Measurements from ENCODE around the gene POC1B. TPM values are rescaled to one million over a fixed set of nuclear protein-coding genes. Genes with fewer than 3 reads are reported as not detected.
A peak's percentile ranks its signal among the peaks of the same experiment; 100 is the strongest.

POC1B gene
- total RNA-seq, 2 donors from 2014 or later, result 10.9 to 32.6 TPM

GRCh38 chr12:89393551-89394121 is 132.2 kb downstream of the POC1B start:
- intact Hi-C loops (cut with DNase I), result no loop called here
- ATAC-seq, result no peak
- H3K4me1 ChIP-seq, result peaks cover 31% of the 10 kb centered on the region

DNA sequence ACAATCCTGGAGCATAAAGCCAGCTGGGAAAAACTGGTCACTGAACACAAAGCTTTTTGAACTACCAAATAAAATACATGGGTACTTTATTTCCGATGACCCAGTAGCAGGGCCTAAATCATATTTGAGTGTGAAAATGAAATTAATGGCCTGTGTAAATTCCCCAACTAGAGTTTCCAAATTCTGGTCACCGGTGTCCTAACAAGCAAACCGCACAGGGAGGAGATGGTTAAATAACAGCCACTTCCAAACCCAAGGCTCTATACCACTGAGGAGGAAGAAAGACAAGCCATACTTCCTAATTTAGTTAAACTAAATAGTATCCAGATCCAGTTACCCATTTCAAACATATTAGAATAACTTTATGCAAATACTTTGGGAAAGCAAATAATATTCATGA is 133.5 kb downstream of the POC1B start:
- Histone ChIP-seq H3K36me3 (replicated peaks in 1 of 2; ENCODE audit: insufficient read depth in 1 of 2, low read depth in 2 of 2) (no peaks in the 10 kb centered on the region), H3K4me1 (peaks cover 31% of the 10 kb centered on the region), H3K27me3 (no peaks in the 10 kb centered on the region), H3K4me3 (no peak overlapping the region), H3K9me3 (no peaks in the 10 kb centered on the region), H3K27ac (no peak overlapping the region)
- TF ChIP-seq POLR2A (IDR thresholded peaks at IDR 0.05), result no peak
- TF ChIP-seq, protein P1, sequence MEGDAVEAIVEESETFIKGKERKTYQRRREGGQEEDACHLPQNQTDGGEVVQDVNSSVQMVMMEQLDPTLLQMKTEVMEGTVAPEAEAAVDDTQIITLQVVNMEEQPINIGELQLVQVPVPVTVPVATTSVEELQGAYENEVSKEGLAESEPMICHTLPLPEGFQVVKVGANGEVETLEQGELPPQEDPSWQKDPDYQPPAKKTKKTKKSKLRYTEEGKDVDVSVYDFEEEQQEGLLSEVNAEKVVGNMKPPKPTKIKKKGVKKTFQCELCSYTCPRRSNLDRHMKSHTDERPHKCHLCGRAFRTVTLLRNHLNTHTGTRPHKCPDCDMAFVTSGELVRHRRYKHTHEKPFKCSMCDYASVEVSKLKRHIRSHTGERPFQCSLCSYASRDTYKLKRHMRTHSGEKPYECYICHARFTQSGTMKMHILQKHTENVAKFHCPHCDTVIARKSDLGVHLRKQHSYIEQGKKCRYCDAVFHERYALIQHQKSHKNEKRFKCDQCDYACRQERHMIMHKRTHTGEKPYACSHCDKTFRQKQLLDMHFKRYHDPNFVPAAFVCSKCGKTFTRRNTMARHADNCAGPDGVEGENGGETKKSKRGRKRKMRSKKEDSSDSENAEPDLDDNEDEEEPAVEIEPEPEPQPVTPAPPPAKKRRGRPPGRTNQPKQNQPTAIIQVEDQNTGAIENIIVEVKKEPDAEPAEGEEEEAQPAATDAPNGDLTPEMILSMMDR (IDR thresholded peaks at IDR 0.05), result no peak
- WGBS, 2 donors, result 88 to 91% methylated on average over 3 of the region's 3 CpGs
- no peak for DNase-seq
- ATAC-seq, result no peak
- intact Hi-C loops (cut with DNase I), result no loop called here

More at GRCh38 chr12:89393551-89394121, 132.2 kb downstream of the POC1B start:
- no peaks in the 10 kb centered on the region for H3K27me3 ChIP-seq
- H3K27ac ChIP-seq, result no peak overlapping the region
- H3K36me3 ChIP-seq (replicated peaks in 1 of 2; ENCODE audit: insufficient read depth in 1 of 2, low read depth in 2 of 2), result no peaks in the 10 kb centered on the region
- H3K9me3 ChIP-seq, result no peaks in the 10 kb centered on the region
- TF ChIP-seq POLR2A (IDR thresholded peaks at IDR 0.05), result no peak
- TF ChIP-seq, protein P1 (IDR thresholded peaks at IDR 0.05), result no peak
- 51 to 65% methylated on average over 3 of the region's 3 CpGs for WGBS, 2 donors
- DNase-seq, result no peak
- no peak overlapping the region for H3K4me3 ChIP-seq

GRCh38 chr12:89391726-89392336 is 134.0 kb downstream of the POC1B start:
- no peaks in the 10 kb centered on the region for H3K9me3 ChIP-seq
- ATAC-seq (no peak), DNase-seq (no peak)
- WGBS, 2 donors, result 70 to 75% methylated on average over 6 of the region's 6 CpGs
- TF ChIP-seq, protein P1 (IDR thresholded peaks at IDR 0.05), result no peak
- TF ChIP-seq POLR2A (IDR thresholded peaks at IDR 0.05), result no peak
- peaks cover 31% of the 10 kb centered on the region for H3K4me1 ChIP-seq
- no peaks in the 10 kb centered on the region for H3K36me3 ChIP-seq (replicated peaks in 1 of 2; ENCODE audit: insufficient read depth in 1 of 2, low read depth in 2 of 2)
- no peak overlapping the region for H3K4me3 ChIP-seq
- intact Hi-C loops (cut with DNase I), result no loop called here
- H3K27ac ChIP-seq, result peak overlapping the region in 1 of 4 donors; percentile 68
- H3K27me3 ChIP-seq, result no peaks in the 10 kb centered on the region

DNA sequence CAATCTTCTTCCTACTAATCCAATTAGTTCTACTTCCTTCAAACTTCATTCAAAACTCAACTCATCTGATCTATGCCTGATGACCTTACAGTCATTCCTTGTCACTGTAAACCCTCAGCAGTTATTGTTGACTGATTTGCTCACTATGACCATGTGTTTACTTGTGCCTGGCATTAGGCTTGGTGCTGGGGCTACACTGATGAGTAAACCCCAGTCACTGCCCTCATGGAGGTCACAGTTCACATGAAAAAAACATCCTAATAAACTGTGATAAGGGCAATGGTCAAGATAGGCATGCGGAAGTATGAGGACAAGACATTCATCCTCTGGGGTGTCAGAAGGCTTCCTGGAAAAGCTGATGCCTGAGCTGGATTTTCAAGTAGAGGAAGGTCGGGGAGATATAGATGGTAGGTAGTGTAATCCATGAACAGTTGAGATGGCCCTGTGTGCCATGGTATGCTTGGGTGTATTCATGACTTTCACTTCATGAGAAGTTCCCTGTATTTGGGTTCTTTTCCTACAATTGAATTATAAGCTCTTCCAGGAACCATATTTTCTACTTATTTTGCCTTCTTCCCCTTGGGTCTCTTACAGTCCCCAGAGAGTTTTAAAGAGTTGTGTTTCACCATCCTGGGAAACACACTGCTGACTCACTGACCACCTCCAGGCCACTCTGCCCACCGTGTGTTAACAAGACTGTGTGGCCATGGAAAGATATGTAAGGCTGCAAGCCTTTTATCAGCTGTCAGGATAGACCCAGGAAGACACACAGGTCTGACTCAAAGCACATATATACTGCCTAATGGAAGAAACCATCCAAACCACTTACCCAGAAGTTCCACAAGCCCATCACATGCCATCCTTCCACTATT is 134.8 kb downstream of the POC1B start:
- ATAC-seq (no peak), DNase-seq (no peak)
- H3K4me1 ChIP-seq, result peaks cover 39% of the 10 kb centered on the region
- H3K4me3 ChIP-seq, result no peak overlapping the region
- no peaks in the 10 kb centered on the region for H3K27me3 ChIP-seq
- 78 to 82% methylated on average over 3 of the region's 3 CpGs for WGBS, 2 donors
- TF ChIP-seq, protein P1 (IDR thresholded peaks at IDR 0.05), result no peak
- no peak for TF ChIP-seq POLR2A (IDR thresholded peaks at IDR 0.05)
- no peaks in the 10 kb centered on the region for H3K9me3 ChIP-seq
- peak overlapping the region; percentile 51 to 71 (median 64) for H3K27ac ChIP-seq
- no peaks in the 10 kb centered on the region for H3K36me3 ChIP-seq (replicated peaks in 1 of 2; ENCODE audit: insufficient read depth in 1 of 2, low read depth in 2 of 2)
- intact Hi-C loops (cut with DNase I), result no loop called here

Measured in body of pancreas (tissue), 4 donors.